ENCODE results near the gene MCAM.

MCAM gene

GRCh38 chr11:119316729-119317591 is at the start of gene MCAM:
Gene MCAM (minus strand): TSS chr11:119317130. CDS start chr11:119317101, 29 bp downstream.
- in situ Hi-C loops (cut with HindIII; ENCODE audit: low sequenced_read_pairs) = no loop called here

GRCh38 chr11:119365071-119365591 is 48.2 kb upstream of the MCAM start:
- in situ Hi-C loops (cut with HindIII; ENCODE audit: low sequenced_read_pairs) = no loop called here

- in situ Hi-C loops (cut with HindIII; ENCODE audit: low sequenced_read_pairs) = no loop called here
Measured at GRCh38 chr11:119363851-119364590, 47.1 kb upstream of the MCAM start.

GRCh38 chr11:119363081-119363850 is 46.3 kb upstream of the MCAM start:
- in situ Hi-C loops (cut with HindIII; ENCODE audit: low sequenced_read_pairs) = no loop called here

GRCh38 chr11:119362741-119363080 is 45.8 kb upstream of the MCAM start:
- in situ Hi-C loops (cut with HindIII; ENCODE audit: low sequenced_read_pairs) = no loop called here

- in situ Hi-C loops (cut with HindIII; ENCODE audit: low sequenced_read_pairs) = no loop called here
Measured at GRCh38 chr11:119361941-119362725, 45.2 kb upstream of the MCAM start.

GRCh38 chr11:119361056-119361787 is 44.3 kb upstream of the MCAM start:
- in situ Hi-C loops (cut with HindIII; ENCODE audit: low sequenced_read_pairs) = no loop called here

GRCh38 chr11:119359365-119360214 is 42.7 kb upstream of the MCAM start:
- in situ Hi-C loops (cut with HindIII; ENCODE audit: low sequenced_read_pairs) = no loop called here

GRCh38 chr11:119357074-119357473 is 40.1 kb upstream of the MCAM start:
- in situ Hi-C loops (cut with HindIII; ENCODE audit: low sequenced_read_pairs) = no loop called here

- in situ Hi-C loops (cut with HindIII; ENCODE audit: low sequenced_read_pairs) = no loop called here
Measured at GRCh38 chr11:119356349-119357031, 39.6 kb upstream of the MCAM start.

- in situ Hi-C loops (cut with HindIII; ENCODE audit: low sequenced_read_pairs) = no loop called here
Measured at GRCh38 chr11:119355091-119355843, 38.3 kb upstream of the MCAM start.

GRCh38 chr11:119352857-119353260 is 35.9 kb upstream of the MCAM start:
- in situ Hi-C loops (cut with HindIII; ENCODE audit: low sequenced_read_pairs) = no loop called here

- in situ Hi-C loops (cut with HindIII; ENCODE audit: low sequenced_read_pairs) = no loop called here
Measured at GRCh38 chr11:119351232-119351631, 34.3 kb upstream of the MCAM start.

GRCh38 chr11:119350302-119350701 is 33.4 kb upstream of the MCAM start:
- in situ Hi-C loops (cut with HindIII; ENCODE audit: low sequenced_read_pairs) = no loop called here

GRCh38 chr11:119347940-119348605 is 31.1 kb upstream of the MCAM start:
- in situ Hi-C loops (cut with HindIII; ENCODE audit: low sequenced_read_pairs) = no loop called here

GRCh38 chr11:119347242-119347641 is 30.3 kb upstream of the MCAM start:
- in situ Hi-C loops (cut with HindIII; ENCODE audit: low sequenced_read_pairs) = no loop called here

GRCh38 chr11:119346605-119347004 is 29.7 kb upstream of the MCAM start, which contains the start of gene MFRP:
Gene MFRP (minus strand): TSS chr11:119346705. CDS start chr11:119346513, 192 bp downstream.
- in situ Hi-C loops (cut with HindIII; ENCODE audit: low sequenced_read_pairs) = no loop called here
